Measurements from ENCODE around the gene LPP.

The LPP gene

DNA sequence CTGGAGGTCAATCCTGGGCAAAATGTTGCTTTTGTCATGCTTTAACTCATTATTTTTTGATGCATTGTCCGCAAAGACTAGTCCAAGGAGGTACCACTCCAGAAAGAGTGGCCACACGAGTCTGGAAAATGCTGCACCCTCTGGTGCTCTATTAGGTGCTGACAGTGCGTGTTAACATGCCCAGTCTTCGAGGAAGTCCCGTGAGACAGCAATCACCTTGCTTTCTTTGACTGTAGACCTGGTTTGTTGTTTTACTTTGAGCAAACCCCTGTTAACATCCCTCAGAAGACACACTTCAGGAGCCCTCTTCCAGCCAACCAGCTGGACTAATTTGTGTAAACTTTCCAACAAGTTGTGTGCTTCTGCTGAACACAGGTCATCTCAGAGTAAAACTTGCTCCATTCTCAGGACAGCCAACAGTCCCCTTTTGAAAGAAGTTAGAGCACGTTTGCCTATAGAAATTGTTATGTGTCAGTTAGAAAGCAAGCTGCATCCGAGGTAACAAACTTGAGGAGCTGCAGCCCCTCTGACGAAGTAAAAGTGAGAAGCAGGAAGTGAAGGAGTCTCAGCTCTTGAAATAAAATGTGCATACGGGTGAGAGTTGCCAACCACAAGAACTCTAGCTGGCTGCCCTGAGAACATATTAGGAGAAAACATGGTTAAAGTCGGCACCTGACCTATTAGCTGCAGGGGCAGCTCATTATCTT is 205.0 kb downstream of the LPP start:
- no peak for DNase-seq
- intact Hi-C loops (cut with DNase I), result no loop called here

DNA sequence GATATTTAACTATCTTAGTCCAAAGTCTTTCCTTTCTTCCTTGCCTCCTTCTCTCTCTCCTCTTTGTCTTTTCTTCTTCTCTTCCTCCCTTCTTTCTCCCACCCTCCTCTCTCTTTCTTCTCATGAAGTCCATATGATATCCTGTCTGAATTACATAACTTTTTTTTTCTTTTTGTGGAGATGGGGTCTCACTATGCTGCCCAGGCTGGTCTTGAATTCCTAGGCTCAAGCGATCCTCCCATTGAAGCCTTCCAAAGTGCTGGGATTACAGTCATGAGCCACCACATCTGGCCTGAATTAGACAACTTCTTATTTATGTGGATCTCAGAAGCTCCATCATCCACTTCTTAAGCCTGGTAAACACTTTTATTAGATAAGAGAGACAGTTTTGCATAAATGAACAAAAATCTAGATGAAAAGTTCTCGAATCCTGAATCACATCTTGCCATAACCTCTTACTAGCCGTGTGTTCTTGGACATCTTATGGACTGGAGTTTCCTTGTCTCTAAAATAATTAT is 206.5 kb downstream of the LPP start:
- intact Hi-C loops (cut with DNase I), result no loop called here
- no peak for DNase-seq

DNA sequence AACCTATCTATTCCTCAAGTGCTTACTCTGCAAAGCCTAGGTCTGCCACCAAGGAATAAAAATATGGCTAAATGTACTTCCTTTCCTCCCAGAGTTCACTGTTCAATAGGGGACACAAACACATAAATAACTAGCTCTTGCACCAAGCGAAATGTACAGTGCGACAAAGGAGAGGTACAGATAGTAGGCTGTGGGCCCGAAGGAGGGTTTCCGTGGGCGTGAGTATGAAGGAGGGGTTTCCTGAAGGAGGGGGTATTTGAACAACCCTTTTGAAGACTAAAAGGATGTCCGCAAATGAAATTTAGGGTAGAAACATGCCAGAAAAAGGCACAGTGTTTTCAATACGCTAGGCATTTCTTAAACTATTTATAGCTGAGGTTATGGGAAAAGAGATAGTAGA is 207.9 kb downstream of the LPP start:
- DNase-seq, result no peak
- intact Hi-C loops (cut with DNase I), result no loop called here

DNA sequence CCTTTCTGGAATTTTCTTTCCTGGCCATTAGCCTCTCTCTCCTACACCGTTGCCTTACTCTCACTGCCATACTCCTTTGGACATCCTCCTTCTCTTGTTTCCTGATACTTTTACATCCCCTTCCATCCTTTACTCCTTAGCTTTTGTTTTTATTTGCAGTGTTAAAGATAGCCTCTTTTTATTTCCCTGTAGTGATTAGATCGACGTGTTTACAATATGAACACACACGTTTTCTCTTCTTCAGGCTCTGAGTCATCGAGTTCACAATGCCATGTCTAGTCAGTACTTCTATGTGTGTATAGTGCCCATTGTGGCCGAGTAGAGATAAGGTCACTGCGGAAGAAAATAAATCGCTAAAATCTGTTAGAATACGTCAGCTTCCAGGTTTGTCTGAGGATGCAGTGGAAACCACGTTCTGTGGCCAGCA is 208.5 kb downstream of the LPP start:
- intact Hi-C loops (cut with DNase I), result no loop called here
- DNase-seq, result no peak

DNA sequence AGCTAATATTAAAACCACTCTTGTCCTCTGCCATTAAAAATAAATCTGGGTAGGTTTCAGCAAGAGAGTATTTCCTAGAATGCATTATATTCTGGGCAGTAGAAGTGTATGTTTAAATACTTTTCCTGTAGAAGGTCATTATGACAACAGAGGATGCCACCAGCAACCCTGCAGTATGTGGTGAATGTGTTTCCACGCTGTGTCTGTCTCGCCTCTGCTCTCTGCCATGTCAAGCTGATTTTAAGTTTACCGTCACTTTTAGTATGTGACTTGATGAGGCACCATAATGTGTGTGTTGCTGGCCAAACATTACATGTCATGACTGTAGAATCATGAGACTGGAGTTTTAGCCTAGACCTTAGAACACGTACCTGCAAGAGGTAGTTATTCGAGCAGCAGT is 211.2 kb downstream of the LPP start:
- intact Hi-C loops (cut with DNase I), result no loop called here
- DNase-seq, result no peak

DNA sequence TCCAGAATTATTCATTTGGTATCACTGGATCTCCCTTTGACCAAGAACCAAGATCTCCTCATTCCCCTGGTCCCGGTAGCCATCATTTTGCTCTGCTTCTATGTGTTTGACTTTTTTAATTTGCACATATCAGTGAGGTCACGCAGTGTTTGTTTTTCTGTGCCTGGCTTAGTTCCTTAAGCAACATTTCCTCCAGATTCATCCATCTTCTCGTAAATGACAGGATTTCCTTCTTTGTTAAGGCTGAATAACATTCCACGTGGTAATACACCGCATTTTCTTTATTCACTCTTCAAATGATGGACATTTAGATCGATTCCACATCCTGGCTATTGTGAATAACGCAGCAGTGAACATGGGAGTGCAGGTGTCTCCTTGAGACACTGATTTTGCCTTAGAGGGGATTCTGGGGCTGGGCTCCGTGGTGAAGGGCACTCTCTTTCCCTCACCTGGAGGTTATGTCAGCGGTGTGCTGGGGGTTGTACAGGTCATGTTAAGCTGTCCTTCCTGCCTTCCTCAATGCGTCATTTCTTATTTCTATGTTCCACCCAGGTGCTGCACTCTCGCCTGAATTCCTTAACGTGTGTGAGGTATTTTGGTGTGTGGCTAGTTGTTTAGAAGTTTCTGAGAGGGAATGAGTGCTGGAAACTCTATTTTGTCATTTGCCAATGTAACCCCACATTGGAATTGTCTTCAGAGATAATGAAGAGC is 212.2 kb downstream of the LPP start:
- intact Hi-C loops (cut with DNase I), result no loop called here
- no peak for DNase-seq

DNA sequence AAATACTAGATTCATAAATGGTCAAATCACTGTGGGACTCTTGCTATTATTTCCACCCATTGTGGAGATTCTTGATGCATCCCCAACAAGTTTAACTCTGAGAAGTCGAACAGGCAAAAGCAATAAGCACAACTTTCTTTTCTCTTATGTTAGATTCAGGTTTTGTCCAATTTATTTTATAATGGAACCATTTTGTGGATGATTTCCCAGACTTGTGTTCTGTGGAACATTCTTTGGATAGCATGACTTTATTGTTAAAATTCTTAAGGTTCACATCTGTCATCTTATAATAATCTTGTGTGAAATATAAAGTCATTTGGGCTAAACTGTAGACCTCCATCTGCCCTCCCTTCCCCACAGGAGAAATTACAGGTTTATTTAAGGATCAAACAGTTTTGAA is 213.7 kb downstream of the LPP start:
- intact Hi-C loops (cut with DNase I), result no loop called here
- no peak for DNase-seq

DNA sequence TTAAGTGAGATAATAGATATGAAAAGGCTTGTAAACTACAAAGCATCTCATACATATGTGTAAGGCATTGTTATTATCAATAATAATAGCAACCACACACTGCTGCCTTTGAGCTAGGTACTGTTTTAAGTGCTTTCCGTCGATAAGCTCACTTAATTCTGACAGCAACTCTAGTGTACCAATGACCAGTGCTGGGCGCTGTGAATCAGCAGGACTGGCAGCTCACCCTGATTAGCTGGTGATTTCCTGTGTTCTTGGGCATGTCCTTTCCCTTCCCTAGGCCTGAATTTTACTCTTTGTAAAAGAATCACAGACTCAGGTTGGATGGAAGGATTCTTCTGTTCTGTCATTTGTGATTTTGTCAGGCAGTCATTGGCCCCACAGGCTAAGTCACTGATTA is 215.6 kb downstream of the LPP start:
- intact Hi-C loops (cut with DNase I), result no loop called here
- DNase-seq, result no peak

DNA sequence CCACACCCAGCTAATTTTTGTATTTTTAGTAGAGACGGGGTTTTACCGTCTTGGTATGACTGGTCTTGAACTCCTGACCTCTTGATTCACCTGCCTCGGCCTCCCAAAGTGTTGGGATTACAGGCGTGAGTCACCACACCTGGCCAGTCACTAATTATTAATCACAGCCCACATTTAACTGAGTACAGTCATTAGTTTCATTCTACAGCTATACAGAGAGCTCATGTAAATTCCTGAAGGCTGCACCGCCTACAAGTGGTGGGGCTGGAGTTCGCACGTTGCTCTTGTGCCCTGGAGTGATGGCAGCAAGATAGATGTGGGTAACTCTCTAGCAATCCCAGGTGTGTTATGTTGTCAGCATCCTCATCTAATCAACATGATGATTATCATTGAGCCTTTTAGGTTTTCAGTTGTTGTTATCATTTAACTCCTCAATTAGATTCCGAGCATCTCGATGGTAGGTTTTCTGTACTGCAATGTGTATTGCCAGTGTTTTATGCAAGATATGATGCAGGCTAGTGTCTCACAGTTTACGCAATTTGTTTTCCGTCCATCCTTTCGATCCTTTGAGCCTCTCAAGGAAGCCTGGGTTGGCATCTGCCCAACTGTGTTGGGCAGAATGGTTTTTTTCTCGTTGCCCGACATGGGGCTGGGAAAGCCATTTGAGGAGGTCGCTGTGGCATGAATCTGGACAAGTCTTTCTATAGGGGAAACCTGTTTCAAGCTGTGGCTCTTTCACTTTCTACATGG is 216.3 kb downstream of the LPP start:
- intact Hi-C loops (cut with DNase I), result no loop called here
- DNase-seq, result no peak

DNA sequence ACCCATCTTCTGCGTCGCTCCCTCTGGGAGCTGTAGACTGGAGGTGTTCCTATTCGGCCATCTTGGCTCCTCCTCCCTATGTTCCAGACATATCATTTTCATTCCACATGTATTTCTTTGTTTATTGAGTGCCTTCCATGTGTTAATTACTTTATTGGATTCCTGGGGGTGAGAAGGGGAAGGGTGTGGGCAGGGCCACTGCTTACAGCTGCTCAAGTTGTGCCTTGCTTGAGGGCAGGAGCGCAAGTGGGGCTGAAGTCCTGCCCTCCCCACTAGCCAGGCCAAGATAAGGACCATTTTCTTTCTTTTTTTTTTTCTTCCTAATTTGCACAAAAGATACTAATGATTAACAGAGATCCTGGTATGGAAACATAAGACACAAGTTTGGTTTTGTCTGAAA is 224.8 kb downstream of the LPP start:
- DNase-seq, result no peak
- intact Hi-C loops (cut with DNase I), result no loop called here

DNA sequence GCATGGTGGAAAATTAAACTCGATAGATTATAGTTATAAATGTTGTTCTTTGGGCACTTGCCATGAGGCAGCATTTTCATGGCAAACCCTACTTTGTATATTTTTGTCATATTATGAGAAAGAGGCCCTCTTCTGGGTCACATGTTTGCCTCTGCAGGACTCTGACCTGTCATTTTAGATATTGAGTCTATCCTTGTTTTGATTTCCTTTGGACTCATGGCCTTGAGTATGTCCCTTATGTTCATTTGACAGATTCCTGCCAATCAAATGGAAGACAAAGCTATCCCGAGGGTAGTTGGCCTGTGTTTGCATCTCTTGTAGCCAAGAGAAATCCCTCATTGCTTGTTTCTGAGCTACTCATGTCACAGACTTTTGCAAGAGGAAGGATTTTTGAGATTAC is 226.3 kb downstream of the LPP start:
- intact Hi-C loops (cut with DNase I), result no loop called here

DNA sequence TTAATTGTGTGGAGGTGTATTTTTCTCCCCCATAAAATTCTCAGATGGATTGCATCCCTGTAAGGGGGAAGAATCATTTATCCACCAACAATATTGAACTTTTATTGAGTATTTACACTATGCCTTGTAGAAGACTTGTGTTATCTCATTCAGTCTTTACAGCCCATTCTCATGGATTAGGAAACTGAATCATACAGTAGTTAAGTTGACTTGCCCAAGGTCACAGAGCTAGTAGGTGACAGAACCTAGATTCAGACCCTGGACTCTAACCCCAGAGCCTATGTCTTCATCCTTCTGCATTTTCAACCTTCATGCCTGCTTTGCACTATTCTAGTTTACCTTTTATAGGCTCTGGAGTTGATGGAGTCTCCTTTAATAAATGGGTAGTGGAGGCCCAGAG is 226.8 kb downstream of the LPP start:
- intact Hi-C loops (cut with DNase I), result no loop called here
- DNase-seq, result no peak

More for the DNA sequence above, 226.3 kb downstream of the LPP start:
- no peak for DNase-seq

DNA sequence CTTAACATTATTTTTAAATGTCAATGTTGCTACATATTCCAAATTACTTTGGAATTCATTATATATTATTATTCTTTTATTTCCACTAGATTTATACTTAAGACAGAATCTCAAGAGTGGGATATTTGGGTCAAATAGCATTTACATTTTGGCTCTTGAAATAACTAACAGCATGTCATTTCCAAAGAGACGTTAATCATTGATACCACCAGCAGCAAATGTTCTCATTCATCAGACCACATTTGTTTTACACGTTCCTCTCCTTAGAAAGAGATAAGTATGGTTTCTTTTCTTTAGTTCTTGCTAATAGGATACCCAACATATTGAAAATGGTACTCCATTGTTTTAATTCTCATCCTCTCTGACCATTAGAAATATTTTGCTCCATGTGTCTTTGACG is 229.8 kb downstream of the LPP start:
- intact Hi-C loops (cut with DNase I), result no loop called here
- DNase-seq, result no peak

DNA sequence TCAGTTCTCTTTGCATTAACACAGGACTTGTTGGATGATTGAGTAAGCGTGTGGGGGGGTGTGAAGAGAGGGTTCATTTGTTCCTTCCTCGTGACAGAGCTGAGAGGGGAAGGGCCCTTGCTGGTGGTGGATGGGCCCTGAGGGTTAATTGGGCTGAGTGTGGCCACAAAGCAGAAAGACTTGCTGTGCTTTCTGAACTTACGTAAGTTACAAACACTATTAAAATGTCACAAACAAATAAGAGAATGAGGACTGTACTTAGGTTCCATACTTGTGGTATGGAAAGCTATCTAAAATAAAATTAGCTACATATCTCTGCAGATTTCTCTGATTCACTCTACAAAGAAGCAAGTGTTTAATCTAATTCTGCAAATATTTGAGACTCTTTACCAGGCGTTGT is 231.3 kb downstream of the LPP start:
- intact Hi-C loops (cut with DNase I), result no loop called here
- no peak for DNase-seq

DNA sequence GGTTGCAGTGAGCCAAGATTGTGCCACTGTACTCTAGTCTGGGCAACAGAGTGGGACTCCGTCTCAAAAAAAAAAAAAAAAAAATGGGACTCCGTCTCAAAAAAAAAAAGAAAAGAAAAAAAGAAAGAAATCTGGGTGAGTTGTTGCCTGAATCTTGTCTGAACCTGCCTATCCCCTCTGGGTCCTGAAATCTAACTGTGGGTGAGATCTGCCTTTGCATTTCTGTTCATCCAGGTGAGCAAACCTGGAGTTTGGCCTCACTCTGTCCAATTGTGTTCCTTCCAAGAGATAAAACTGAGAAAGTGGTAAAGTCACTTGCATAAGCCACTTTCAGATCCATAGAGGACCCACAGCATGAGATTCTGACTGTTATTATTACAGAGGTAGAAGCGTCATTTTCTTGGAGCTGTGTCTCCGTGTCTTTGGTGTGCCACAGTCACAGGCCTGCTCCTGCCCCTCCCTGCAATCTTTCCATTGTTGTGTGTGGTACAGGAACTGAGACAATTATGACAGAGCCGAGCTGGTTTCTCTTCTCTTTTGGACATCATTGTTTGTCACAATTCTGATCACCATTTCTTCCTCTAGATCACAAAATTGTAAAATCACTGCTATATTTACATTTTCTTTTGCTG is 235.9 kb downstream of the LPP start:
- intact Hi-C loops (cut with DNase I), result no loop called here
- peak in 22 of 42 donors; percentile 16 to 60 (median 32) for DNase-seq

DNA sequence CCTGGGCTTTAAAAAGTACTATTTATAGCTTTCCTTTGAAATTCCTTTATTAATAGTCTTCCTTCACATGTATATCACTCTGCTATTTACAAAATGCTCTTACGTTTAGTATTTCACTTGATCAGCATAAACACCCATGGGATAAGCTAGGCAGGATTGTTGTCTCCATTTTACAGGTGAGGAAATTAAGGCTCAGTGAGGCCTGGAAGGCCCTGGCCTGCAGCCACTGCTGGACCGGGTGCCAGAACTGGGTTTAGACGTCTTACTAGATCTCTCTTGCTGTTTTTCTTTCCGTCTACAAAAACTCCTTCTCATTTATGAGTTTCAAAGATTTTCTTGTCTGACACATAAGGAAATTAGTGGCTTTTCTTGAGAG is 236.4 kb downstream of the LPP start:
- intact Hi-C loops (cut with DNase I), result no loop called here

DNA sequence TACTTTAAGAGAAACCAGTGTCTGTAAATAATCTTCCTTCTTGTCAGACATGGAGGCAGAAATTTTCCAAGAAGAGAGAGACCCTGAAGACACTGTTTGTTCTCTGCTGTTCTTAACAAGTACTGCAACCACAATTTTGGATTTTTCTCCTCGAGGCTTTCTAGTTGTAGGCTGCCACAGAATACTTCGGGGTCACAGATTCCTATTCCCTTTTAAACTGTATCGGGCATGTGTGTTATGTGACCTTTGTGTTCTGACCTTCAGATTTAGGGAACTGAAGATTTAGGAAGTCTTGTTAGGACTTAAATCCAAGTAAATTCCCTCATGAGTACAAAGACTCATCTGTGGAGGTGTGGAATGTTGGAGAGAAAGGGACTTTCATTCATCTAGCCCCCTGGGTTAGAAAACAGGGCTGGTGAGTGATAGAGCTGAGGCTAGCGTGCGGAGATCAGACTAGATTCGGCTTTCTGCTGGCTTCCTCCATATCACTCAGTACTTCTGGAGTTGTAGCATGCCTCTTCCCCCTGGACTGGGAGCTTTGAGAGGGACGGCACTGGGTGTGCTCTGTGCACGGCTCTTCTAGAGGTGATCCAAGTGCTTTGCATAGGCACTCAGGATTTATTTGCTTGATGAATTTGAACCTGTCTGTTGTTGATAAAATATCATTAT is 237.0 kb downstream of the LPP start:
- intact Hi-C loops (cut with DNase I), result no loop called here
- no peak for DNase-seq

More for the DNA sequence above, 236.4 kb downstream of the LPP start:
- no peak for DNase-seq

DNA sequence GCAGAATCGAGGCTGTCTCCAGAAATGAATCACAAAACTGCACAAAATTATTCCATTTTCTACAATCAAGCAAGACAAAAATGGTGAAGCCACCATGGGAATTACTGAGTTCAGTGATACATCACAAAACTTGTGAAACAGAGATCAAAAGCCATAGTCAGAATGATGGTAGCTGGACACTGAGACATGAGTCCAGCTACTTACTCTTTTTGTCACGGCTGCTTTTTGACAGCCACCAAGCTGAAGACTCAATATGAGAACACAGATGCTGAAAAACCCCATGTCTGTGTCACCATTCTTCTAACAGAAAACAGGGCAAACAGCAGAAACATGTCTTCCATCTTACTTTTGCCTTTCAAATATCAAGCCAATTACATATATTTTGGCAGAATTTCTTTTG is 237.6 kb downstream of the LPP start:
- intact Hi-C loops (cut with DNase I), result no loop called here
- DNase-seq, result no peak

DNA sequence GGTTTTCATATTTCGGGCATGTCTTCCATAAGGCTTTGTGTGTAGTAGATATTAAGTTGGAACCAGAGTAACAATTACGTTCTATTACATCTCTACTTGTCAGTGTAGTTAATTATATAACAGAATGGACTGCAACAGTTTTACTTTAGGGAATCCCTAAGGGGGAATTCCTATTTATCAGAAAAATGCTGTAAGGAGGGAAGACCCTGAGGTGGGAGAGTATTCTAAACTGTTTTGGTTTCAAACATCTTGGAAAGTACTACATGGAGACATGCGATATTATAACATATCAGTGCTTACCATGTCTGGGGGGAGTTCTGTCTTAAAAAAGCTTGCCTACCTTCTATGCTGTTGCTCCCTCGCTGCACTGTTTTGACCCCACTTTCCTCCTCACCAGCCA is 238.1 kb downstream of the LPP start:
- DNase-seq, result no peak
- intact Hi-C loops (cut with DNase I), result no loop called here

Measured in head of caudate nucleus (tissue), 42 donors.